Measurements from ENCODE around the gene HERC2.

The HERC2 gene

GRCh38 chr15:28086175-28086703 lies 235.7 kb downstream of the HERC2 start:
- peak; percentile 17 for DNase-seq

GRCh38 chr15:28085489-28086174 lies 236.3 kb downstream of the HERC2 start:
- DNase-seq = no peak

GRCh38 chr15:28084547-28084946 lies 237.4 kb downstream of the HERC2 start:
- DNase-seq = no peak

- no peak for DNase-seq
These were observed 238.9 kb downstream of the HERC2 start for GRCh38 chr15:28082891-28083684.

GRCh38 chr15:28081594-28081993 lies 240.4 kb downstream of the HERC2 start:
- no peak for DNase-seq

GRCh38 chr15:28080386-28080785 lies 241.6 kb downstream of the HERC2 start:
- no peak for DNase-seq

GRCh38 chr15:28079313-28079969 lies 242.5 kb downstream of the HERC2 start:
- no peak for DNase-seq

GRCh38 chr15:28078191-28078719 lies 243.7 kb downstream of the HERC2 start:
- DNase-seq = no peak

GRCh38 chr15:28075573-28075972 lies 246.4 kb downstream of the HERC2 start:
- DNase-seq = peak; percentile 63

- DNase-seq = no peak
These were observed 253.0 kb downstream of the HERC2 start for GRCh38 chr15:28068930-28069329.

- DNase-seq = no peak
These were observed 255.7 kb downstream of the HERC2 start for GRCh38 chr15:28066231-28066630.

All from NCI-H1092 treated with DMSO at 0.1 percent for 48 hours (cell line).